Left lobe of liver (tissue), 2 donors: ENCODE data around the gene TP53AIP1. TPM values are rescaled to one million over a fixed set of nuclear protein-coding genes. Genes with fewer than 3 reads are reported as not detected.

Experiments
- ATAC-seq: fragments of 200-7000 bp; cut with Tn5 transposase; one replicate; pipeline ENCODE4 v1.9.1; 2020; ENCODE audit warnings: mild to moderate bottlenecking, moderate library complexity
- DNase-seq: peaks from one replicate; pipeline ENCODE4 v3.0.0-alpha.2; 2020; ENCODE audit warnings: low spot score
- total RNA-seq: library from RNA; stranded (reverse); gene quantifications from one replicate; pipeline ENCODE4 v1.2.1, GENCODE V29; 2021
- donor health status: DM: no; HTN: no; CAD: no; lungs with moderate emphysema.
- donor health status: DM: no; HTN: yes; CAD: no.

The TP53AIP1 gene
- total RNA-seq, 1 donor from 2014 or later: not detected

GRCh38 chr11:128890543-128891368 is 51.9 kb downstream of the TP53AIP1 start, which contains the start of gene KCNJ5:
Gene KCNJ5, plus strand, starts transcription at chr11:128891356. Its CDS starts 19,918 bp downstream, at chr11:128911274.
- ATAC-seq: peak; percentile 48
- no peak for DNase-seq

- ATAC-seq: no peak
Observed at GRCh38 chr11:128890216-128890542, 52.5 kb downstream of the TP53AIP1 start.

GRCh38 chr11:128889657-128890213 is 52.9 kb downstream of the TP53AIP1 start:
- ATAC-seq (no peak), DNase-seq (no peak)

More at GRCh38 chr11:128890216-128890542, 52.5 kb downstream of the TP53AIP1 start:
- no peak for DNase-seq

GRCh38 chr11:128888034-128888985 is 54.4 kb downstream of the TP53AIP1 start:
- no peak for ATAC-seq
- DNase-seq: no peak

- DNase-seq (no peak), ATAC-seq (peak; percentile 23)
Observed at GRCh38 chr11:128886406-128887124, 56.1 kb downstream of the TP53AIP1 start.

Other genes starting within 250 kb of the TP53AIP1 start
- 3.4 TPM for gene FLI1, start 248.8 kb downstream of the TP53AIP1 start, total RNA-seq
- gene KCNJ1, start 75.6 kb downstream of the TP53AIP1 start, total RNA-seq: not detected
- gene KCNJ5, start 51.5 kb downstream of the TP53AIP1 start, total RNA-seq: 0.13 TPM
- gene ARHGAP32, start 249.5 kb upstream of the TP53AIP1 start, total RNA-seq: 10.7 TPM